ENCODE results near the gene DR1. TPM values are rescaled to one million over a fixed set of nuclear protein-coding genes. Genes with fewer than 3 reads are reported as not detected.
"Not testable (repeated sequence)": the region's sequence is repeated elsewhere in the genome, so short reads cannot be mapped to it uniquely, and the experiment has no call there.

DR1 gene
- total and polyA plus RNA-seq, 7 donors, result 19.9 to 29.8 (median 20.7) TPM

GRCh38 chr1:93384656-93385055 lies 38.9 kb downstream of the DR1 start:
- Histone ChIP-seq H3K4me1 (no peaks in the 10 kb centered on the region), H3K9me3 (peaks cover 0 to 5% (median 1%) of the 10 kb centered on the region in 4 donors), H3K4me3 (no peak overlapping the region), H3K27ac (no peak overlapping the region), H3K27me3 (no peaks in the 10 kb centered on the region), H3K36me3 (no peaks in the 10 kb centered on the region)
- 92 to 96% methylated on average over 3 of the region's 3 CpGs for WGBS, 2 donors
- intact Hi-C loops (cut with DNase I), result no loop called here
- no peak for DNase-seq
- TF ChIP-seq CTCF (IDR thresholded peaks at IDR 0.05), result no peak

DNA sequence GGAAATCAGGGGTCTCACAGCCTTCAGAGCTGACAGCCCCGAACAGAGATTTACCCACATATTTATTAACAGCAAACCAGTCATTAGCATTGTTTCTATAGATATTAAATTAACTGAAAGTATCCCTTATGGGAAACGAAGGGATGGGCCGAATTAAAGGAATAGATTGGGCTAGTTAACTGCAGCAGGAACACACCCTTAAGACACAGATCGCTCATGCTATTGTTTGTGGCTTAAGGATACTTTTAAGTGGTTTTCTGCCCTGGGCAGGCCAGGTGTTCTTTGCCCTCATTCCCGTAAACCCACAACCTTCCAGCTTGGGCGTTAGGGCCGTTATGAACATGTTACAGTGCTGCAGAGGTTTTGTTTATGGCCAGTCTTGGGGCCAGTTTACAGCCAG lies 40.6 kb downstream of the DR1 start:
- H3K27ac ChIP-seq; DNase-seq; H3K36me3 ChIP-seq; H3K4me3 ChIP-seq; H3K27me3 ChIP-seq; H3K9me3 ChIP-seq; H3K4me1 ChIP-seq; intact Hi-C loops (cut with DNase I): not testable (repeated sequence)
- WGBS, 2 donors, result 89 to 91% methylated on average over 7 of the region's 7 CpGs

- Histone ChIP-seq H3K9me3 (no peaks in the 10 kb centered on the region), H3K4me3 (no peak overlapping the region), H3K27me3 (no peaks in the 10 kb centered on the region), H3K4me1 (no peaks in the 10 kb centered on the region), H3K27ac (no peak overlapping the region), H3K36me3 (no peaks in the 10 kb centered on the region)
- intact Hi-C loops (cut with DNase I), result no loop called here
- 96 to 98% methylated on average over 2 of the region's 2 CpGs for WGBS, 2 donors
- TF ChIP-seq EP300 (IDR thresholded peaks at IDR 0.05), result no peak
- TF ChIP-seq CTCF (IDR thresholded peaks at IDR 0.05), result no peak
- TF ChIP-seq POLR2A (IDR thresholded peaks at IDR 0.05), result no peak
- TF ChIP-seq POLR2AphosphoS5 (IDR thresholded peaks at IDR 0.05), result no peak
- DNase-seq, result no peak
These were observed 48.8 kb downstream of the DR1 start for GRCh38 chr1:93394514-93394913.

DNA sequence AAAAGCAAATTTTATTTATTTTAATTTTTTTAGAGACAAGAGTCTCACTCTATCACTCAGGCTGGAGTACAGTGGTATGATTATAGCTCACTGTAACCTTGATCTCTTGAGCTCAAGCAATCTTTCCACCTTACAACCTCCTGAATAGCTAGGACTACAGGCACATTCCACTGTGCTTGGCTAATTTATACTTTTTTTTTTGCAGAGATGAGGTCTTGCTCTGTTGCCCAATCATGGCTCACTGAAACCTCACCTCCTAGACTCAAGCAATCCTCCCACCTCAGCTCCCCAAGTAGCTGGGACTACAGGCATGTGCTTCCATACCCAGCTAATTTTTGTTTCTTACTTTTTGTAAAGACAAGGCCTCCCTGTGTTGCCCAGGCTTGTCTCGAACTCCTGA lies 49.5 kb downstream of the DR1 start:
- intact Hi-C loops (cut with DNase I), result no loop called here
- WGBS, 2 donors, result 81 to 87% methylated on average over 1 of the region's 1 CpG
- H3K4me3 ChIP-seq, result no peak overlapping the region
- TF ChIP-seq POLR2AphosphoS5 (IDR thresholded peaks at IDR 0.05) (no peak), POLR2A (IDR thresholded peaks at IDR 0.05) (no peak), EP300 (IDR thresholded peaks at IDR 0.05) (no peak), CTCF (IDR thresholded peaks at IDR 0.05) (no peak)
- no peaks in the 10 kb centered on the region for H3K27me3 ChIP-seq
- H3K9me3 ChIP-seq, result no peaks in the 10 kb centered on the region
- H3K27ac ChIP-seq, result no peak overlapping the region
- no peaks in the 10 kb centered on the region for H3K4me1 ChIP-seq
- H3K36me3 ChIP-seq, result no peaks in the 10 kb centered on the region
- DNase-seq, result no peak

DNA sequence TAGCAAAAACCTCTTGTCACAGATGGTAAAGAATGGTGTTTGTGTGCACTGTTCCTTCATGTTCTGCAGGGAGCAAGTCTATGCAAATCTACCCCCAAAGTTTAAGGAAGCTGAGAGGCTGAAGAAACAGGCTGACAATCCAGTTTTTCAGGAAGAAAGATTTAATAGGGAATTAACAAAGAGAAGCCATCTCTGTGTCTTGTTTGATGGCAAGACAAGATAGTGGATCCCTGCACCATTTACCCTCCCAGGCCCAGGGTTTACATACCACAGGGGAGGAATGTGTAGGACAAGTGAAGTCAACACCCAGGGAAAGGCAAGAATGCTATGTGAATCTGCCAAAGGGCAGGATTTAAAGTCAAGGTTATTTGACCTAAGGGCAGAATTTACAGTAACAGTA lies 54.1 kb downstream of the DR1 start:
- Histone ChIP-seq H3K4me3 (no peak overlapping the region), H3K27me3 (no peaks in the 10 kb centered on the region), H3K4me1 (no peaks in the 10 kb centered on the region), H3K27ac (no peak overlapping the region), H3K9me3 (no peaks in the 10 kb centered on the region), H3K36me3 (no peaks in the 10 kb centered on the region)
- intact Hi-C loops (cut with DNase I), result no loop called here
- TF ChIP-seq EP300 (IDR thresholded peaks at IDR 0.05) (no peak), POLR2A (IDR thresholded peaks at IDR 0.05) (no peak), POLR2AphosphoS5 (IDR thresholded peaks at IDR 0.05) (no peak), CTCF (IDR thresholded peaks at IDR 0.05) (no peak)
- no peak for DNase-seq

Measured in sigmoid colon (tissue), 7 donors.